ENCODE results near the gene KCNC1. TPM values are rescaled to one million over a fixed set of nuclear protein-coding genes. Genes with fewer than 3 reads are reported as not detected.

KCNC1 gene
- total and polyA plus RNA-seq, 7 donors, result 0.01 to 1.1 (median 0.13) TPM

GRCh38 chr11:17725174-17725573 lies 9.4 kb upstream of the KCNC1 start:
- H3K4me3 ChIP-seq, result no peak overlapping the region
- DNase-seq (no peak), ATAC-seq (peak in 1 of 4 donors; percentile 3)
- H3K9me3 ChIP-seq, result no peaks in the 10 kb centered on the region
- H3K27me3 ChIP-seq (ENCODE audit: insufficient read depth in 3 of 3, low read length in 2 of 3), result peaks cover 0 to 12% (median 0%) of the 10 kb centered on the region in 3 donors
- intact Hi-C loops (cut with DNase I), result loop anchor here in 1 of 2 donors (10.0 kb wide), 1 partner anchor 650 kb away; the partner anchor contains the start of gene RPS13
- H3K27ac ChIP-seq, result no peak overlapping the region
- no peak for TF ChIP-seq CTCF (IDR thresholded peaks at IDR 0.05)
- peaks cover under 1% of the 10 kb centered on the region for H3K4me1 ChIP-seq
- WGBS, 3 donors, result 19 to 32% (median 25%) methylated on average over 2 of the region's 2 CpGs
- peaks cover 0 to 30% of the 10 kb centered on the region in 2 donors for H3K36me3 ChIP-seq (ENCODE audit: insufficient read depth in 1 of 2, low read depth in 1 of 2)

GRCh38 chr11:17730137-17730536 lies 4.4 kb upstream of the KCNC1 start:
- Histone ChIP-seq H3K27ac (no peak overlapping the region), H3K4me1 (peaks cover 16% of the 10 kb centered on the region), H3K9me3 (no peaks in the 10 kb centered on the region), H3K4me3 (no peak overlapping the region), H3K36me3 (ENCODE audit: insufficient read depth in 1 of 2, low read depth in 1 of 2) (peaks cover 0 to 8% of the 10 kb centered on the region in 2 donors), H3K27me3 (ENCODE audit: insufficient read depth in 3 of 3, low read length in 2 of 3) (peaks cover 0 to under 1% (median 0%) of the 10 kb centered on the region in 3 donors)
- DNase-seq, result peak in 1 of 2 donors; percentile 49
- no peak for TF ChIP-seq CTCF (IDR thresholded peaks at IDR 0.05)
- no peak for ATAC-seq
- intact Hi-C loops (cut with DNase I), result loop anchor here (2.0 to 5.0 kb wide), 4 partner anchors 97 to 249 kb away; no protein-coding TSS in a partner anchor
- WGBS, 3 donors, result 48 to 63% (median 53%) methylated on average over 2 of the region's 2 CpGs

GRCh38 chr11:17730608-17731462 lies 3.7 kb upstream of the KCNC1 start:
- WGBS, 3 donors, result 9 to 13% (median 13%) methylated on average over 9 of the region's 9 CpGs
- intact Hi-C loops (cut with DNase I), result loop anchor here (1.0 to 5.0 kb wide), 5 partner anchors 96 to 248 kb away; no protein-coding TSS in a partner anchor
- no peak overlapping the region for H3K27ac ChIP-seq
- peaks cover 18% of the 10 kb centered on the region for H3K4me1 ChIP-seq
- H3K36me3 ChIP-seq (ENCODE audit: insufficient read depth in 1 of 2, low read depth in 1 of 2), result peaks cover 0 to 8% of the 10 kb centered on the region in 2 donors
- TF ChIP-seq CTCF (IDR thresholded peaks at IDR 0.05), result peak; percentile 82
- peaks cover 0 to 6% (median 2%) of the 10 kb centered on the region in 3 donors for H3K27me3 ChIP-seq (ENCODE audit: insufficient read depth in 3 of 3, low read length in 2 of 3)
- peak; percentile 87 to 93 (median 90) for ATAC-seq
- peak; percentile 82 to 94 for DNase-seq
- H3K9me3 ChIP-seq, result no peaks in the 10 kb centered on the region
- H3K4me3 ChIP-seq, result no peak overlapping the region

GRCh38 chr11:17733261-17733660 lies 1.3 kb upstream of the KCNC1 start:
- Histone ChIP-seq H3K4me1 (peaks cover 18% of the 10 kb centered on the region), H3K4me3 (no peak overlapping the region), H3K9me3 (no peaks in the 10 kb centered on the region), H3K36me3 (ENCODE audit: insufficient read depth in 1 of 2, low read depth in 1 of 2) (peaks cover 0 to 8% of the 10 kb centered on the region in 2 donors), H3K27me3 (ENCODE audit: insufficient read depth in 3 of 3, low read length in 2 of 3) (peaks cover 0 to 23% (median 23%) of the 10 kb centered on the region in 3 donors), H3K27ac (no peak overlapping the region)
- ATAC-seq (no peak), DNase-seq (peak in 1 of 2 donors; percentile 19)
- intact Hi-C loops (cut with DNase I), result loop anchor here in 1 of 2 donors (5.0 kb wide), 1 partner anchor 94 kb away; no protein-coding TSS in a partner anchor
- WGBS, 3 donors, result 68 to 88% (median 78%) methylated on average over 4 of the region's 4 CpGs
- TF ChIP-seq CTCF (IDR thresholded peaks at IDR 0.05), result no peak
